Measurements from ENCODE around the gene PTGER2.
A peak's percentile ranks its signal among the peaks of the same experiment; 100 is the strongest.

DNA sequence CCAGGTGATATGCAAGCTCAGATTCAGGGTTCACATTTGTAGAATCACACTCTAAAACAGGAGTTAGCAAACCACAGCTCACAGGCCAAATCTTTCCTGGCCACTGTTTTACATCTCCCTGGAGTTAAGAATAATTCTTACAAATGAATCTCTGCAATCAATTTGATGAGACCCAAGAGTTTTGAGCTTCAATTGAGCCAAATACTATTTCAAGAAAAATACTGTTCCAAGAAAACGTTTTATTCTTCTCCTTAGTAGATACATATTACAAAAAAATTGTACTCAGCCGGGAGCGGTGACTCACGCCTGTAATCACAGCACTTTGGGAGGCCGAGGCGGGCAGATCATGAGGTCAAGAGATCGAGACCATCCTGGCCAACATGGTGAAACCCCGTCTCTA lies 44.1 kb upstream of the PTGER2 start:
- no peak for TF ChIP-seq CTCF (IDR thresholded peaks at IDR 0.05)
- no peak for TF ChIP-seq POLR2A (IDR thresholded peaks at IDR 0.05)
- peak in 1 of 2 donors; percentile 63 for TF ChIP-seq EP300 (IDR thresholded peaks at IDR 0.05)

Data from tibial nerve (tissue), 4 donors.